GM15510 (cell line): ENCODE data around the gene MYO16.

Experiments
- POLR2A ChIP-seq: IDR thresholded peaks from 3 replicates; pipeline ENCODE4 v1.6.1; 2011; ENCODE audit warnings: borderline replicate concordance; ENCODE audit not compliant: insufficient read length; ENCODE audit errors: extremely low read depth

The MYO16 gene

DNA sequence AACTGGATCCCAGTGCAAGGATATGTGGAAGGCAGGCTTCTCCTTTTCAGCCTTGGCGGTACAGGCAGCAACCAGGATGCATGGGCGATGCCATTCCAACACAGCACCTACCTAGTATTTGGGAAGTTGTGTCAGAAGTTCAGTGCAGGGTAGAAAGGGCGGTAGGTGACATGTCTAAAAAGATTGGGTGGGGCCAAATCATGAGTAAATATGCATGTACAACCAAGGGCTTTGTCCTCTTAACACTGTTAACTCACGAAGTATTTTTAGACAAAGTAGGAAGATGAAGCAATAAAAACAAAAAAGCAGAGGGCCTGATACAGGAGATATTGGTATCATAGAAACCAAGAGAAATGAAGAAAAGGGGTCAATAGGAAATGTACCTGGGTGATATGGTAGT is 392.1 kb downstream of the MYO16 start:
- no peak for TF ChIP-seq POLR2A

DNA sequence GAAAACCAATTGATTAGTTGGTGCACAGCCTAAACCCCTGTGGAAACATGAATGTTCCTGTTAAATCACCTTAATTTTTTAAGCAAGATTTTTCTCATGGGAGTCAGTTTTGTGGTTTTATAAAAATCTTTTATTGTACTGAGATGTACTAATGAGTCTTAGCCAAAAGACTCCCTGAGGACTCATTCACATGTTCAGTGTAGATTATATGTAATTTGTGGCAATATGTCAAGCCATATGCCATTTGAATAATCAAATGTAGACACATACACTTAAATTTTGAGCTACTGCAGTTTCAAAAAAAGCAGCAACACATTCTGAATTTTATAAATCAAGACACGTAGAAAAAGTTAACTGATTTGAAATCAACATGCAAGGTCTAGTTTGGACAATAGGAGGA is 395.2 kb downstream of the MYO16 start:
- no peak for TF ChIP-seq POLR2A

- no peak for TF ChIP-seq POLR2A
Observed at GRCh38 chr13:109026266-109026665, 396.9 kb downstream of the MYO16 start.

- no peak for TF ChIP-seq POLR2A
Observed at GRCh38 chr13:109028624-109029023, 399.2 kb downstream of the MYO16 start.

DNA sequence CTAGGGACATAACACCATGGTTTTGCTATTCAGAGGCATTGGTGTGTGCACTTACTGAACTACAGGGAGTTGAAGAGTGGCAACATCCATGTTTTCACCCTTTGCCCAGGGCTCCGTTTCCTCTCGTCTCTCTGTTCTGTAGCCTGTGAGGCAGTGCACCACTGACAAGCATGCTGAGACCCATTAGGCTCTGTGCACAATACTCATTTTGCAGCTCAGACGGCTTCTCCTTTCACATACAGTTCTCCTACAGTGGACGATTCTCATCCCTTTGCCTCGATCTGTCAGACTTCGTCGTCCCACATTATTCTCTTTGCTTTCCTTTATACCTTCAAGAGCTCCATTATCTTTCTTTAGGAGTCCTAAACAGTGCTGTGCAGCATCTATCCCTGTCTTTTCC is 403.7 kb downstream of the MYO16 start:
- no peak for TF ChIP-seq POLR2A

GRCh38 chr13:109036078-109036780 is 406.8 kb downstream of the MYO16 start:
- no peak for TF ChIP-seq POLR2A

DNA sequence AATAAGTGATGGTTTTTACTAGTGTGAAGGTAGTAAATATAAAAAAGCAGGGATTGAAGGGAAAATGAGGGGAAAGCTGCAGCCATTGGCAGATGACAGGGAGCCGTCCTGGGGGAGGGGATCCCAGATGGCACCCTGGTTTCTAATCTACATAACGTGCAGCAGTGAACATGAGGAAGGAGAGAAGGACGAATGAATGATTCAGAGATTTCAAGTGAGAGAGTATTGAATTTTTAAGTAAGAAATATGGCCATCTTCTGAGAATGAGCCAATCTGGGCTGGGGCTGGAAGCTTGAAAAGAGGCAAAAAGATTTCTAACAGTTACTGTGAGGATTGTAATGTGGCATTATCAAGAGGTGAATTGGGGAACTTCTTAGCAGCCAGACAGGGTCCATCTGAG is 414.2 kb downstream of the MYO16 start:
- TF ChIP-seq POLR2A, result no peak

- TF ChIP-seq POLR2A, result no peak
Observed at GRCh38 chr13:109055850-109056249, 426.4 kb downstream of the MYO16 start.

DNA sequence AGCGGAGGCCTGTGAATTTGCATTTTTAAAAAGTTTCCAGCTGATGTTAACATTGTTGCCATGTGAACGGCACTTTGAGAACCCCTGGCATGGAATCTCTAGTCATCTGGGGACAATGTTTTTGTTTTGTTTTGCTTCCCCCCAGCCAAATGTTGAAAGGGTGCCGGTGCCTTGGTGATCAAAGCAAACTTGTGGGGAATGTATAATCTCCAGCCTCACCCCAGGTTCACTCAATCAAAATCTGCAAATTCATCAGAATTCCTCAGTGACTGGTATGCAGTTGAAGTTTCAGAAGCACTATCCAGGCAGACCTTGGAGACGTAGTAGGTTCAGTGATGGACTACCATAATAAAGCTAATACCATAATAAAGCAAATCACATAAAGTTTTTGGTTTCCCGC is 428.7 kb downstream of the MYO16 start:
- TF ChIP-seq POLR2A, result no peak

GRCh38 chr13:109072505-109072904 is 443.1 kb downstream of the MYO16 start:
- no peak for TF ChIP-seq POLR2A

GRCh38 chr13:109074436-109074835 is 445.0 kb downstream of the MYO16 start:
- no peak for TF ChIP-seq POLR2A

- no peak for TF ChIP-seq POLR2A
Observed at GRCh38 chr13:109074853-109075252, 445.4 kb downstream of the MYO16 start.

DNA sequence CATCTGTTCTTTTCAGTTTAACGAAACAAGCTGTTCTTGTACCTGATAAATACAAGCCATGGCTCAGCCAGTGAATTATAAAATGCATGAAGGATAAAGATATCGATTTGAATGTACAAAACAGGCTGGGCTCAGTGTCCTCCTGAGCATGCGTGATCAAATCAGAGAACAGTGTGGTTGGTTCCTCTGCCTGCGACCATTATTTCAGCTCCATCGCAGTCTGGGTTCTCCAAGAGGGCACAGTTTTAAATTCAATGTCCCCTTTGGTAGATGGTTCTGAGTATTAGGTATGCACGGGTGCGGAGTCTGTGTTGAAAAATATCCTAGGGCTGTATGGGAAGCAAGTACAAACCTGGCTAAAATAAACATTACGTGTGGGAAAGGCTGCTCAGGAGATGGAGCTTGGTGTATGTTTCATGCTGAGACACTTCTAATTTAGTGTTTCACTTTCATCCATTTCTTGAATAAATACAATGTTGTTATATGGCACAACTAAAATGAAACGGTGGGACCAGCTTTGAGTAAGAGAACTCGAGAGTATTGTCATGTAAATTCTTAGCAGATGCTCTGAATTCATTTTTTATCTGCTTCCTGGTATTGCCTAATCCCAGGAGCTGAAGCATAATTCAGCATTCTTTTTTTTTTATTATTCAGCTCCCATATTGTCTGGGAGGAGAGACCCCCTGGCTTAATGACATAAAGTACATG is 458.7 kb downstream of the MYO16 start:
- TF ChIP-seq POLR2A, result no peak

GRCh38 chr13:109088624-109088917 is 459.2 kb downstream of the MYO16 start:
- TF ChIP-seq POLR2A, result no peak

DNA sequence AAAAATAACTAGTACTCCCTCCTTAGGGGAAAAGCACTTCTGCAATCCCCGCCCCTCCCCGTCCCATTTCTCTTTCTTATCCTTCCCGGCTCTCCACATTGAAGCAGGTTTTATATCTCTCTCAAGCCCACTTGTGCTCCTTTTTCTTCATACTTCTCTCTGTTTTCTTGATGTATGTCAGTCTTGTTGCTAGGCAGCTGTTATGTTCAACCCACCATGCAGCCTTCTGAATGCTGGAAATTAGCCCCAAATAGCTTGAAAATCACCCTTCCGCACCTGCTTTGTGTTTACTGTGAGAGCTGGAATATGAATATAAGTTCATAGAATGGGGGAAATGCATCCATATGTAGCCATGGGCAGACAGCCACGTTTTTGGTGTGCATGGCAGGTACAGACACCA is 461.4 kb downstream of the MYO16 start:
- no peak for TF ChIP-seq POLR2A

GRCh38 chr13:109091249-109091648 is 461.8 kb downstream of the MYO16 start:
- no peak for TF ChIP-seq POLR2A
